A549 (cell line): ENCODE measurements around the gene KPNA2. TPM values are rescaled to one million over a fixed set of nuclear protein-coding genes. Genes with fewer than 3 reads are reported as not detected.

ENCODE experiments used
- ATAC-seq, 2 experiments: fragments of 200-7000 bp in 1 of 2; fragments of >200 bp in 1 of 2; cut with Nextera tagmentation in 1 of 2; cut with Tn5 transposase in 1 of 2; 3 replicates each; pipeline versions ENCODE4 v1.8.0 to v1.9.1; 2018 to 2020; ENCODE audit warnings: mild to moderate bottlenecking in 1 of 2, moderate library complexity in 1 of 2
- CTCF ChIA-PET: fragments of 300-600 bp; sonication (Branson Sonifier 250); formaldehyde crosslinking; extraction: SDS; loops from one replicate; lab custom pipeline; 2021; ENCODE audit warnings: antibody characterized with exemption, inconsistent platforms; lab: Yijun Ruan, JAX
- POLR2A ChIA-PET: fragments of 350-600 bp; formaldehyde crosslinking; extraction: SDS; loops from one replicate; lab custom pipeline; 2021; ENCODE audit warnings: antibody characterized with exemption, inconsistent platforms; lab: Yijun Ruan, JAX
- DNase-seq, 2 experiments: peaks; one replicate each; pipeline versions ENCODE4 v3.0.0 to v3.0.0-alpha.2; 2011 to 2016; ENCODE audit warnings: low read depth in 1 of 2, low spot score in 1 of 2
- FAIRE-seq: peaks from 2 replicates; lab custom pipeline; 2011; peaks lifted over from hg19 to GRCh38; lab: Jason Lieb, UNC
- H3K27ac ChIP-seq, 2 experiments: fragments of >200 bp; sonication (Bioruptor Twin); formaldehyde crosslinking; 3 replicates each; pipeline ENCODE4 v1.5.1; 2016 to 2017
- H3K4me1 ChIP-seq: fragments of >200 bp; sonication (Bioruptor Twin); formaldehyde crosslinking; 3 replicates; pipeline ENCODE4 v1.6.1; 2016
- H3K4me2 ChIP-seq: fragments of >200 bp; sonication (Bioruptor Twin); formaldehyde crosslinking; 3 replicates; pipeline ENCODE4 v1.6.1; 2016
- H3K4me3 ChIP-seq: fragments of >200 bp; sonication (Bioruptor Twin); formaldehyde crosslinking; 3 replicates; pipeline ENCODE4 v1.5.1; 2016
- H3K9me3 ChIP-seq: fragments of >200 bp; sonication (Bioruptor Twin); formaldehyde crosslinking; 3 replicates; pipeline ENCODE4 v1.6.1; 2016
- EHMT2 ChIP-seq: fragments of 200-600 bp; sonication (generic); IDR thresholded peaks from 2 replicates; pipeline ENCODE4 v1.6.1; 2016; ENCODE audit warnings: antibody characterized with exemption, low read depth, mild to moderate bottlenecking, moderate library complexity
- ESRRA ChIP-seq: fragments of 150-350 bp; IDR thresholded peaks from 2 replicates; pipeline ENCODE4 v1.6.1; 2014; ENCODE audit warnings: mild to moderate bottlenecking, low read length, borderline replicate concordance
- FOSL2 ChIP-seq, 2 experiments: fragments of 450-650 bp in 1 of 2; fragments of >200 bp in 1 of 2; sonication (Bioruptor Twin) in 1 of 2; formaldehyde crosslinking; IDR thresholded peaks; 2 replicates each; pipeline versions ENCODE4 v1.5.0 to v1.6.1; 2016 to 2020; ENCODE audit warnings: mild to moderate bottlenecking in 1 of 2, moderate library complexity in 1 of 2
- HEYL ChIP-seq: fragments of 250-450 bp; sonication (Bioruptor Pico); IDR thresholded peaks from 2 replicates; pipeline ENCODE4 v1.8.0; 2021; ENCODE audit warnings: mild to moderate bottlenecking, moderate library complexity
- HOXB13 ChIP-seq: fragments of 250-450 bp; sonication (Bioruptor Pico); IDR thresholded peaks from 2 replicates; pipeline ENCODE4 v1.5.0; 2020; ENCODE audit warnings: low read depth, mild to moderate bottlenecking, moderate library complexity
- MYC ChIP-seq: IDR thresholded peaks from 2 replicates; pipeline ENCODE4 v1.6.1; 2012; ENCODE audit warnings: mild to moderate bottlenecking, inconsistent platforms, low read length, improper control_type of control experiment, borderline replicate concordance
- NFE2L2 ChIP-seq: fragments of 150-350 bp; conservative IDR thresholded peaks from 2 replicates; pipeline ENCODE4 v1.6.1; 2014; ENCODE audit warnings: low read length
- POLR2A ChIP-seq: IDR thresholded peaks from 2 replicates; pipeline ENCODE4 v1.6.1; 2012; ENCODE audit warnings: mild to moderate bottlenecking, low read length
- POLR2AphosphoS2 ChIP-seq: conservative IDR thresholded peaks from 2 replicates; pipeline ENCODE4 v1.6.1; 2012; ENCODE audit warnings: low read length, improper control_type of control experiment, inconsistent platforms
- RFX5 ChIP-seq: fragments of 450-650 bp; IDR thresholded peaks from 2 replicates; pipeline ENCODE4 v1.7.1; 2014; ENCODE audit warnings: antibody characterized with exemption, mild to moderate bottlenecking, moderate library complexity
- WGBS: methylation state at CpG from one replicate; pipeline ENCODE4 v1.1.6; 2017; ENCODE audit errors: missing lambda C conversion rate; 5-methylcytosine and 5-hydroxymethylcytosine counted together
- polyA plus RNA-seq, 4 experiments: library from polyadenylated mRNA; depleted of rRNA in 3 of 4; stranded (reverse); fragments of >200 nt; fragmentation: RNase III in 1 of 4; extraction: RNeasy Plus Mini Kit Qiagen cat#74134 plus additional on column Dnase treatment in 1 of 4; gene quantifications; 2 replicates in 3 of 4; 3 replicates in 1 of 4; pipeline ENCODE4 v1.2.3, GENCODE V29; 2011 to 2017
- TF ChIP-seq, protein P1 (sequence below): fragments of 200-600 bp; sonication (generic); IDR thresholded peaks from 2 replicates; pipeline ENCODE4 v1.6.1; 2016; ENCODE audit warnings: antibody characterized with exemption, mild to moderate bottlenecking, moderate library complexity
- TF ChIP-seq, protein P2 (sequence below): IDR thresholded peaks from 2 replicates; pipeline ENCODE4 v1.6.1; 2012; ENCODE audit warnings: low read depth, borderline replicate concordance
- TF ChIP-seq, protein P3 (sequence below): fragments of 250-450 bp; sonication (Bioruptor Pico); IDR thresholded peaks from 2 replicates; pipeline ENCODE4 v1.5.0; 2021; ENCODE audit warnings: mild to moderate bottlenecking, moderate library complexity, borderline replicate concordance

KPNA2 gene
- polyA plus RNA-seq, 2 of the 4 experiments (the other 2 are of a cell fraction), result 382 to 700 TPM

DNA sequence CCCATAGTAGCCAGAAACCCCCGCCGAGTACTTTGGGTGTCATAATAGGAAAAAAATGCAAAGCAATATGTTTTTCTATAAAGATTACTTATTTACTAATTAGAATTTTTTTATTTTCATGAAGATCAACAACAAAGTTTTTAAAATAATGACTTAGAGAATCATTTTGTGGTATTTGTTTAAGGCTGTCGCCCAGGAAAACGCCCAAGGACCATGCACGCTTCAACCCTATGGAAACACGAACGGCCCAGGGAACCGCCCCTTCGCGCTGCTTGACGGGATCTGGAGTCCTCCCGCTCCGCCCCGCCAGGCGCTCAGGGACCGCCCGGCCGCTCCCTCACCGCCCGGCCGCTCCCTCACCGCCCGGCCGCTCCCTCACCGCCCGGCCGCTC lies 408 bp upstream of the KPNA2 start:
- peak overlapping the region; percentile 83 for H3K4me2 ChIP-seq
- peaks cover 29% of the 10 kb centered on the region for H3K4me1 ChIP-seq
- FAIRE-seq (no peak), DNase-seq (peak in 1 of 2 experiments; percentile 95), ATAC-seq (peak; percentile 91)
- WGBS, result 2% methylated on average over 21 of the region's 27 CpGs
- H3K9me3 ChIP-seq, result no peaks in the 10 kb centered on the region
- H3K27ac ChIP-seq, result peak overlapping the region; percentile 70 to 77; a peak in 5 of 6 replicates
- ChIA-PET CTCF (interaction anchor here (0.8 kb wide), 1 partner anchor 15 kb away, joined by 5 read pairs; no protein-coding TSS in a partner anchor), POLR2A (interaction anchor here (0.6 to 3.0 kb wide), 14 partner anchors 10 to 1367 kb away, joined by 3 to 21 read pairs (median 4); partner anchors contain the start of gene WIPI1)
- TF ChIP-seq RFX5, result no peak
- no peak for TF ChIP-seq POLR2AphosphoS2
- no peak for TF ChIP-seq EHMT2
- TF ChIP-seq, protein P1, sequence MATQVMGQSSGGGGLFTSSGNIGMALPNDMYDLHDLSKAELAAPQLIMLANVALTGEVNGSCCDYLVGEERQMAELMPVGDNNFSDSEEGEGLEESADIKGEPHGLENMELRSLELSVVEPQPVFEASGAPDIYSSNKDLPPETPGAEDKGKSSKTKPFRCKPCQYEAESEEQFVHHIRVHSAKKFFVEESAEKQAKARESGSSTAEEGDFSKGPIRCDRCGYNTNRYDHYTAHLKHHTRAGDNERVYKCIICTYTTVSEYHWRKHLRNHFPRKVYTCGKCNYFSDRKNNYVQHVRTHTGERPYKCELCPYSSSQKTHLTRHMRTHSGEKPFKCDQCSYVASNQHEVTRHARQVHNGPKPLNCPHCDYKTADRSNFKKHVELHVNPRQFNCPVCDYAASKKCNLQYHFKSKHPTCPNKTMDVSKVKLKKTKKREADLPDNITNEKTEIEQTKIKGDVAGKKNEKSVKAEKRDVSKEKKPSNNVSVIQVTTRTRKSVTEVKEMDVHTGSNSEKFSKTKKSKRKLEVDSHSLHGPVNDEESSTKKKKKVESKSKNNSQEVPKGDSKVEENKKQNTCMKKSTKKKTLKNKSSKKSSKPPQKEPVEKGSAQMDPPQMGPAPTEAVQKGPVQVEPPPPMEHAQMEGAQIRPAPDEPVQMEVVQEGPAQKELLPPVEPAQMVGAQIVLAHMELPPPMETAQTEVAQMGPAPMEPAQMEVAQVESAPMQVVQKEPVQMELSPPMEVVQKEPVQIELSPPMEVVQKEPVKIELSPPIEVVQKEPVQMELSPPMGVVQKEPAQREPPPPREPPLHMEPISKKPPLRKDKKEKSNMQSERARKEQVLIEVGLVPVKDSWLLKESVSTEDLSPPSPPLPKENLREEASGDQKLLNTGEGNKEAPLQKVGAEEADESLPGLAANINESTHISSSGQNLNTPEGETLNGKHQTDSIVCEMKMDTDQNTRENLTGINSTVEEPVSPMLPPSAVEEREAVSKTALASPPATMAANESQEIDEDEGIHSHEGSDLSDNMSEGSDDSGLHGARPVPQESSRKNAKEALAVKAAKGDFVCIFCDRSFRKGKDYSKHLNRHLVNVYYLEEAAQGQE, result no peak
- no peak for TF ChIP-seq NFE2L2
- no peak for TF ChIP-seq HOXB13 (CRISPR knock-in tag)
- TF ChIP-seq, protein P2, sequence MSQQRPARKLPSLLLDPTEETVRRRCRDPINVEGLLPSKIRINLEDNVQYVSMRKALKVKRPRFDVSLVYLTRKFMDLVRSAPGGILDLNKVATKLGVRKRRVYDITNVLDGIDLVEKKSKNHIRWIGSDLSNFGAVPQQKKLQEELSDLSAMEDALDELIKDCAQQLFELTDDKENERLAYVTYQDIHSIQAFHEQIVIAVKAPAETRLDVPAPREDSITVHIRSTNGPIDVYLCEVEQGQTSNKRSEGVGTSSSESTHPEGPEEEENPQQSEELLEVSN, result 0 out of 2 replicates have a peak, but pooled peaks have one; percentile 45
- TF ChIP-seq MYC, result 0 out of 2 replicates have a peak, but pooled peaks have one; percentile 52
- peak; percentile 27; the same call in 1 of the 2 replicates for TF ChIP-seq POLR2A
- no peak for TF ChIP-seq HEYL (CRISPR knock-in tag)
- peak overlapping the region; percentile 43 for H3K4me3 ChIP-seq

DNA sequence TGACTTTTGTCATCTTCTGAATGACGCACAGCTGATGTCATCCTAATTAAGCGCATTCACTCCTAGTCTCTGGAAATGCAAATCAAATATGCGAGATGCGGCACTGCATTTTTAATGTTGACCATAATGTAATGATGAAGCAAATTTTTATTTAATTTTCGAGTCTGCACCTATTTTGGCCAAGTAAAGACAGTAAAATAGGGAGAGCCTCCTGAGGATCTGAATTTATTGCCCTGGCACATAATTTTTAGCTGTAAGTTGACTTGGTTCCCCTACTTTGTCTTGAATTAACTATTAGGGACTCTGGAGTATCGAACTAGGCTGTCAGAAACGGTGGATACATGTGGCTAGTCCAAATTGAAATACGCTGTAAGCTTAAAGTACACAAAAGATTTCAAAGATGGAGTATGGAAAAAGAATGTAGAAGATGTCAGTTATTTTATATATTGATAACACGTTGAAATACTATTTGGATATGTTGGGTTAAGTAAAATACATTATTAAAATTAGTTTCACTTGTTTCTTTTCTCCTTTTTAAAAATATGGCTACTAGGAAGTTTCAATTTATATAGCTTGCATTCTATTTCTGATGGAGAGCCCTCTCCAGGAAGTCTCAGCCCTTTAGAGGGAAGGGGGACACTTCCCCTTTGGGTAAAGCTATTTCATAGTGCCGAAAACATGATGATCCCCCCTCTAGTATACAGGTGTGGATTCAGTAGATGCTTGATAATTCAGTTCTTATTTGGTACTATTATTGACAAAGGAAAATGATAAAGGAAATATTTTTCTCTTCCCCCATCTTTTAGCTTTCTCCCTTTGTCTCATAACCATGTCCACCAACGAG lies 991 bp downstream of the KPNA2 start:
- 5% methylated on average over 11 of the region's 11 CpGs for WGBS
- no peaks in the 10 kb centered on the region for H3K9me3 ChIP-seq
- FAIRE-seq, result no peak
- H3K4me2 ChIP-seq, result peak overlapping the region; percentile 82
- peak overlapping the region; percentile 91 for H3K4me3 ChIP-seq
- ChIA-PET CTCF (interaction anchor here (1.2 to 2.0 kb wide), 3 partner anchors 17 to 164 kb away, joined by 3 to 8 read pairs (median 3); no protein-coding TSS in a partner anchor), POLR2A (interaction anchor here (0.9 to 3.0 kb wide), 4 partner anchors 17 to 65 kb away, joined by 3 to 21 read pairs (median 3); partner anchors contain the start of gene C17orf58)
- ATAC-seq, result no peak
- no peak for DNase-seq
- peak overlapping the region; percentile 94 to 95 for H3K27ac ChIP-seq
- H3K4me1 ChIP-seq, result peaks cover 41% of the 10 kb centered on the region
- TF ChIP-seq ESRRA (no peak), FOSL2 (IDR thresholded peaks at IDR 0.05) (no peak), FOSL2 (CRISPR knock-in tag; IDR thresholded peaks at IDR 0.05) (0 out of 2 replicates have a peak, but pooled peaks have one; percentile 25), POLR2A (no peak)
- TF ChIP-seq, protein P3, sequence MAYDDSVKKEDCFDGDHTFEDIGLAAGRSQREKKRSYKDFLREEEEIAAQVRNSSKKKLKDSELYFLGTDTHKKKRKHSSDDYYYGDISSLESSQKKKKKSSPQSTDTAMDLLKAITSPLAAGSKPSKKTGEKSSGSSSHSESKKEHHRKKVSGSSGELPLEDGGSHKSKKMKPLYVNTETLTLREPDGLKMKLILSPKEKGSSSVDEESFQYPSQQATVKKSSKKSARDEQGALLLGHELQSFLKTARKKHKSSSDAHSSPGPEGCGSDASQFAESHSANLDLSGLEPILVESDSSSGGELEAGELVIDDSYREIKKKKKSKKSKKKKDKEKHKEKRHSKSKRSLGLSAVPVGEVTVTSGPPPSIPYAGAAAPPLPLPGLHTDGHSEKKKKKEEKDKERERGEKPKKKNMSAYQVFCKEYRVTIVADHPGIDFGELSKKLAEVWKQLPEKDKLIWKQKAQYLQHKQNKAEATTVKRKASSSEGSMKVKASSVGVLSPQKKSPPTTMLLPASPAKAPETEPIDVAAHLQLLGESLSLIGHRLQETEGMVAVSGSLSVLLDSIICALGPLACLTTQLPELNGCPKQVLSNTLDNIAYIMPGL (CRISPR knock-in tag), result no peak
